A549 (cell line): Measurements from ENCODE around the gene MISFA.

Experiments used
- CEBPB ChIP-seq, 2 experiments: fragments of >200 bp in 1 of 2; sonication (Bioruptor Twin) in 1 of 2; formaldehyde crosslinking in 1 of 2; IDR thresholded peaks; 2 replicates each; pipeline ENCODE4 v1.6.1; 2012 to 2016
- CHD2 ChIP-seq: fragments of 150-350 bp; IDR thresholded peaks from 2 replicates; pipeline ENCODE4 v1.6.1; 2014; ENCODE audit warnings: low read length; ENCODE audit not compliant: partially characterized antibody
- MYC ChIP-seq: IDR thresholded peaks from 2 replicates; pipeline ENCODE4 v1.6.1; 2012; ENCODE audit warnings: mild to moderate bottlenecking, inconsistent platforms, low read length, improper control_type of control experiment, borderline replicate concordance
- POLR2A ChIP-seq: IDR thresholded peaks from 2 replicates; pipeline ENCODE4 v1.6.1; 2012; ENCODE audit warnings: mild to moderate bottlenecking, low read length
- RAD21 ChIP-seq, 2 experiments: fragments of >200 bp in 1 of 2; sonication (Bioruptor Twin) in 1 of 2; formaldehyde crosslinking in 1 of 2; IDR thresholded peaks in 1 of 2; conservative IDR thresholded peaks in 1 of 2; 2 replicates in 1 of 2; 3 replicates in 1 of 2; pipeline ENCODE4 v1.6.1; 2012 to 2018; ENCODE audit warnings: inconsistent platforms in 1 of 2
- TP53 ChIP-seq: fragments of 250-450 bp; sonication (Bioruptor Pico); IDR thresholded peaks from 2 replicates; pipeline ENCODE4 v1.5.0; 2021; ENCODE audit warnings: mild to moderate bottlenecking, moderate library complexity
- TF ChIP-seq, protein P1 (sequence below): fragments of >200 bp; sonication (Bioruptor Twin); formaldehyde crosslinking; IDR thresholded peaks from 3 replicates; pipeline ENCODE4 v1.5.1; 2016
- TF ChIP-seq, protein P2 (sequence below): fragments of 200-600 bp; sonication (generic); IDR thresholded peaks from 2 replicates; pipeline ENCODE4 v1.6.1; 2016; ENCODE audit warnings: antibody characterized with exemption, mild to moderate bottlenecking, moderate library complexity

DNA sequence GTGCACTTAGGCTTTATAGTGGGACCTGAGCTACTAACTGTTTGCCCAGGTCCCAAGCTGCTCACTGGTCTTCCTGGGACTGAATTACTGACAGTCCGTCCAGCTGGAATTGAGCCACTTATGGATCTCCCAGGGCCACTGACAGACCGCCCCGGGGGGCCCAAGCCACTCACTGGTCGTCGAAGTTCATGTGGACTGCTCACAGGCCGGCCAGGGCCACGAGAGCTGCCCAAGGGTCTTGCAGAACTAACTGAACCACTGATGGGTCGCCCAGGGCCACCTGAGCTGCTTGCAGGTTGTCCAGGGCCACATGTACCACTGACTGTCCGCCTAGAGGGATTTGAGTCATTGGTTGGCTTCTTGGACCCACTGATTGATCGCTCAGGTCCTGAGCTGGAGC is 15.1 kb downstream of the MISFA start:
- TF ChIP-seq POLR2A (no peak), CHD2 (no peak), CEBPB (IDR thresholded peaks at IDR 0.05) (no peak), RAD21 (conservative IDR thresholded peaks at IDR 0.05 in 1 of 2, IDR thresholded peaks at IDR 0.05 in 1 of 2) (no peak), MYC (no peak), TP53 (CRISPR knock-in tag) (no peak)
- TF ChIP-seq, protein P1, sequence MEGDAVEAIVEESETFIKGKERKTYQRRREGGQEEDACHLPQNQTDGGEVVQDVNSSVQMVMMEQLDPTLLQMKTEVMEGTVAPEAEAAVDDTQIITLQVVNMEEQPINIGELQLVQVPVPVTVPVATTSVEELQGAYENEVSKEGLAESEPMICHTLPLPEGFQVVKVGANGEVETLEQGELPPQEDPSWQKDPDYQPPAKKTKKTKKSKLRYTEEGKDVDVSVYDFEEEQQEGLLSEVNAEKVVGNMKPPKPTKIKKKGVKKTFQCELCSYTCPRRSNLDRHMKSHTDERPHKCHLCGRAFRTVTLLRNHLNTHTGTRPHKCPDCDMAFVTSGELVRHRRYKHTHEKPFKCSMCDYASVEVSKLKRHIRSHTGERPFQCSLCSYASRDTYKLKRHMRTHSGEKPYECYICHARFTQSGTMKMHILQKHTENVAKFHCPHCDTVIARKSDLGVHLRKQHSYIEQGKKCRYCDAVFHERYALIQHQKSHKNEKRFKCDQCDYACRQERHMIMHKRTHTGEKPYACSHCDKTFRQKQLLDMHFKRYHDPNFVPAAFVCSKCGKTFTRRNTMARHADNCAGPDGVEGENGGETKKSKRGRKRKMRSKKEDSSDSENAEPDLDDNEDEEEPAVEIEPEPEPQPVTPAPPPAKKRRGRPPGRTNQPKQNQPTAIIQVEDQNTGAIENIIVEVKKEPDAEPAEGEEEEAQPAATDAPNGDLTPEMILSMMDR = no peak
- TF ChIP-seq, protein P2, sequence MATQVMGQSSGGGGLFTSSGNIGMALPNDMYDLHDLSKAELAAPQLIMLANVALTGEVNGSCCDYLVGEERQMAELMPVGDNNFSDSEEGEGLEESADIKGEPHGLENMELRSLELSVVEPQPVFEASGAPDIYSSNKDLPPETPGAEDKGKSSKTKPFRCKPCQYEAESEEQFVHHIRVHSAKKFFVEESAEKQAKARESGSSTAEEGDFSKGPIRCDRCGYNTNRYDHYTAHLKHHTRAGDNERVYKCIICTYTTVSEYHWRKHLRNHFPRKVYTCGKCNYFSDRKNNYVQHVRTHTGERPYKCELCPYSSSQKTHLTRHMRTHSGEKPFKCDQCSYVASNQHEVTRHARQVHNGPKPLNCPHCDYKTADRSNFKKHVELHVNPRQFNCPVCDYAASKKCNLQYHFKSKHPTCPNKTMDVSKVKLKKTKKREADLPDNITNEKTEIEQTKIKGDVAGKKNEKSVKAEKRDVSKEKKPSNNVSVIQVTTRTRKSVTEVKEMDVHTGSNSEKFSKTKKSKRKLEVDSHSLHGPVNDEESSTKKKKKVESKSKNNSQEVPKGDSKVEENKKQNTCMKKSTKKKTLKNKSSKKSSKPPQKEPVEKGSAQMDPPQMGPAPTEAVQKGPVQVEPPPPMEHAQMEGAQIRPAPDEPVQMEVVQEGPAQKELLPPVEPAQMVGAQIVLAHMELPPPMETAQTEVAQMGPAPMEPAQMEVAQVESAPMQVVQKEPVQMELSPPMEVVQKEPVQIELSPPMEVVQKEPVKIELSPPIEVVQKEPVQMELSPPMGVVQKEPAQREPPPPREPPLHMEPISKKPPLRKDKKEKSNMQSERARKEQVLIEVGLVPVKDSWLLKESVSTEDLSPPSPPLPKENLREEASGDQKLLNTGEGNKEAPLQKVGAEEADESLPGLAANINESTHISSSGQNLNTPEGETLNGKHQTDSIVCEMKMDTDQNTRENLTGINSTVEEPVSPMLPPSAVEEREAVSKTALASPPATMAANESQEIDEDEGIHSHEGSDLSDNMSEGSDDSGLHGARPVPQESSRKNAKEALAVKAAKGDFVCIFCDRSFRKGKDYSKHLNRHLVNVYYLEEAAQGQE = no peak
